GM19455 (cell line): ENCODE data around the gene HELZ.
"Not testable (repeated sequence)": the region's sequence is repeated elsewhere in the genome, so short reads cannot be mapped to it uniquely, and the experiment has no call there.

Experiments used
- ATAC-seq: cut with Tn5 transposase; IDR thresholded peaks from one replicate; pipeline ENCODE4 v1.9.1; 2021; ENCODE audit not compliant: unreplicated experiment

Gene HELZ

DNA sequence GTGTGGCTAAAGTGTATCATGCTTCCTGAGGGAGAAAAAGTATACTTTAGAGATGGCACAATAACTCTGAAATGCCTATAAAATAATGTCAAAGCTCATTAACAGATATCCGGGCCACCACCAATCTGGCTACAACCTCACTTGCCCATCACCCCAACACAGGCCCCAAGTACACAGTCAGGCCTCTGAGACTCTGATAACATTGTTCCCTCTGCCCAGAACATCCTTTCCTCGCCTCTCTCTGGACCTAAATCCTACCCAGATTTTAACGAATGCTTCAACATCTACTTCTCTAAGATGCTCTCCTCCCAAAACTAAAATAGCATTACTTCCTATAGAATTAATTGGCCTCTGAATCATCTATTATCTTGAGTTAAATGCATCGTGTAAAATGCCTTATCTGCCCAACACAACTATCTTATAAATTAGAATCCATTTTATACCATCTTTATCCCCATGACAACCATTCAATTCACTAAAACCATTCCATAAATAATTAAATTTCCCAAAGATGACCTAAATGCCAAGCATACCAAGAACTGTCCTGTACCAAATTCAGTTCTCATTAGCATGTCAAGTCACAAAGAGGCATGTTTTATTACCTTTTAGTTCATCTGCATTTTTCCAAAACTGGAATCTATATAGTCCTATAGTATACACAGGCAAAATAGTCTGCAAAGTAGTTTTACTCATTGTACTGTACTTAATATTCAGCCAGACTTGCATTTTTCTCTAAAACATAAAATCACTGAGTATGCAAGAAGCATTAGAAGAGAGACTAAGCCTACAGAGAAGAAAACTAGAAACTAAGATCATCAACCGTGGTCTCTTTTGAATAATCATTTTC is 15.7 kb downstream of the HELZ start:
- ATAC-seq, result no peak

DNA sequence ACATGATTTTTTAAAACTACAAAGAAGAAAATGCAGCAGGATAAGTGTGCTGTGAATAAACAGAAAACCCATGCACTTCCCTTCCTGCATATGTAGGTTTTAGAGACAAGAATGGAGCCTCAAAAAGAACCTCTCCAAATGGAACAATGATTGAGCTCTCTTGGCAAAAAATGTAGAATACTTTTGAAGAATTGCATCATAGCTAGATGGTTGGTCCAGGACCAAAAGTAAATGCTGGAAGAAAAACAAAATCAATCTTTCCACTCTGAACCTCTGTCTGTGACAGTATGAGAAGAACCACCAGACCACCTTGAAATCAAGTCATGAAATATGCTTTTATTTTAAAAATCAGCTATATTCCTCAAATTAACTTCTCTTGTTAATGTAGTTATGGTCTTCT is 17.5 kb downstream of the HELZ start:
- ATAC-seq, result no peak

DNA sequence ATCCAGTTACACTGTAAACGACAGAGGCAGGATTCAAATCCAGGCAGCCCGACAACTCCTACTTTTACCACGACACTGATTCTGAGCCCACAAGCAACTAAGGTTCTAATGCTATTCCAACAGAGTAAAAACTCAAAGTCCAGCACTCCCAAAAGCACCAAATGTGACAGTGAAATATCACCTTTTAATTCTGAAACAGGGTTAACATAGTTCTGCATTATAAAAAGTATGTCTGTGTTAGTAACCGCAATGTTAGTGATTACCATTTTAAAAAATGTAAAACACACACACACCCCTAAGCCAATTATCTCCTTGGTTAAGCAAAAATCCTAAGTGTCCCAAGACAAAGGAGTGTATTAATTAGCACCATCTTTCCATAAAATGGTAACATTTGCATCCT is 19.7 kb downstream of the HELZ start:
- ATAC-seq, result no peak

DNA sequence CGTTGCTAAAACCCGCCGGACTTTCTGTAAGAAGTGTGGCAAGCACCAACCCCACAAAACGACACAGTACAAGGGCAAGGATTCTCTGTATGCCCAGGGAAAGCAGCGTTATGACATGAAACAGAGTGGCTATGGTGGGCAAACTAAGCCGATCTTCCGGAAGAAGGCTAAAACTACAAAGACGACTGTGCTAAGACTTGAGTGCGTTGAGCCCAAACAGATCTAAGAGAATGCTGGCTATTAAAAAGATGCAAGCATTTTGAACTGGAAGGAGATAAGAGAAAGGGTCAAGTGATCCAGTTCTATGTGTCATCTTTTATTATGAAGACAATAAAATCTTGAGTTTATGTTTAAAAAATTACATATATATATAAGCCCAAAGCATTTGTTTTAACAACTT is 20.3 kb downstream of the HELZ start:
- no peak for ATAC-seq

DNA sequence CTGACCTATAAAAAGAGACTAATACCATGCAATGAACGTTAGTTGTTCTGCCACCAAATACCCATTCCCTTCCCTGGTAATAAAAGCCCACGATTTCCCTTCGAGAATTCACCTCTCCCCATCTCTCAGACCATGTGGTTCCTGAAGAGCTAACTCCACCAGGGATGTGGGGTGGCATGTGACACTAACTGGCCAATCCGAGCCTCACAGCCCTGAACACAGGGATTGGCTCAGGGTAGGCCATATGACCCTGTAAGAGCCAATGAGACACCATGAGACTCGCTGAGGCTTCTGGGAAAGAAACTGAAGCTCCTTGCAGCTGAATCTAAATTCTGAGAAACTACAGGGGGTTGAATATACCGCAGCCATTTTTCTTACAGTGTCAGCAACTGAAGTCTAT is 21.1 kb downstream of the HELZ start:
- no peak for ATAC-seq

DNA sequence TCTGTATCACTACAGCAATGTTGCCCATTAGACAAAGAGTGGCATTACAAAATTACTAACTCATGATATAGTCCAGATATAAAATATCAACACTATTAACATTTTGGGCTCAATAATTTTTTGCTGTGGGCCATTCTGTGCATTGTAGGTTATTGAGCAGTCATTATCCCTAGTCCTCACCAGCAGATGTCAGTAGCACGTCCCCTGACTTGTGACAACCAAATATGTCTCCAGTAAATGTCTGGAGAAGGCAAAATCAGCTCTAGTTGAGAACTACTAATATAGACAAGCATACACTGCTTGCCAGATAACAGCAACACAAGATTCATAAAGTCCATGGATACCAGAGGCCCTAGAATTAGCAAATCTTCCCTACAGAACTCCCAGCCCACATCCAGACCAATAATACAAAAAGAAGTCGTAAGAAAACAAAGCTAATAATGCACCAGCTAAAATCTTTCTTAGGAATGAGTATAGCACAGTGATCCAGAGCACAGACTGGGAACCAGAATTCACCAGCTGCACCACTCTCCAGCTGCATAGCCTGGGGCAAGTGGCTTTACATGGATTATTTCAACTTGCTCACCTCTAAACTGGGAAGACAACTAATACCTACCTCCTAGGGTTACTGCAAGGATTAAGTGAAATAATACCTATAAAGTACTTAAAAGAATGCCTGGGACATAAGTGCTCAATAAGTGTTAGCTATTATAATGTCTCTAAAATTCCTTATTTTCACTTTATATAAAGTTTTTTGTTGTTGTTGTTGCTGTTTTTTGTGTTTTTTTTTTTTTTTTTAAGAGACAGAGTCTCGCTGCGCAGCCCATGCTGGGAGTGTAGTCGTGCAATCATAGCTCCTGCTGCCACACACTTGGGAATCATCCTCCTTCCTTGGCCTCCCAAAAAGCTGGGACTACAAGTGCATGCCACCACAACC is 23.7 kb downstream of the HELZ start:
- no peak for ATAC-seq

DNA sequence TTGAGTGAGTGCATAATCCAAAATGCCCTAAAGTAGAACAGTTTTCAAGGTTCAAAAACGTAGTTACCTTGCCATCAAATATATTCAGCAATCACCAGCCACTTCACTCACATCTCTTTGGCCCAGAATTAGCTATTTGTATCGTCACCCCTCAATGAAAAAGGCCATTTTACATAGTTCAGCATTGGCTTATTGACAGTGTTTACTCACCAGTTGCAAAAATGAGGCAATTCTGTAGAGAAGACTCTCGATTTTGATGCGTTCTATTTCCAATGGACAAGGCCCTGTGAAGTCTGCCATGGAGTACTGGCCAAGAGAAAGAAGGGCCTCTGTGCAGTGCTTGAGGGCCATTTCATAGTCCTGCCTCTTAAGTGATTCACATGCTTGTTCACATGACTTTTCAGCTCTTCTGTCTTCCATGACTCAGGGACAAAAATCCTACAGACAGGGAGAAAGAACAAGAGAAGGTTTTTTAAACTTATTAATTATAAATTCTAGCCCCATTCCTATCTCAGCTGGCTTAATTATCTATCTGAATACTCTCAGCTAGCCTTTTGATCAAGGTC is 26.5 kb downstream of the HELZ start:
- ATAC-seq, result no peak

DNA sequence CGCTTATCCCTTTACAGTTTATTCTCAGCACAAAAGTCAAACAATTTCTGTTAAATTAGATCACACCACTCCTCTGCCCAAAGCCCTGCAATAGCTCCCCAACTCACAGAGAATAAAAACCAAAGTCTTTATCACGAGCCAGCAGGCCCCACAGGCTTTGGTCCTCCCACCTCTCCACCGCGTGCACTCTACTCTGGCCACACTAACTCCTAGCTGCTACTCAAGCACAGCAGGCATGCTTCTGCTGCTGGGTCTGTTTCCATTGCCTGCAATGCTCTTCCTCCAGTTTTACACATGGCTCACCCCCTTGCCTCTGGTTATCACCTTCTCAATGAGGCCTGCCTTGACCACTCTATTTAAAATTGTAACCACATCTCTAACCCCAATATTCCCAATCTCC is 27.6 kb downstream of the HELZ start:
- no peak for ATAC-seq

DNA sequence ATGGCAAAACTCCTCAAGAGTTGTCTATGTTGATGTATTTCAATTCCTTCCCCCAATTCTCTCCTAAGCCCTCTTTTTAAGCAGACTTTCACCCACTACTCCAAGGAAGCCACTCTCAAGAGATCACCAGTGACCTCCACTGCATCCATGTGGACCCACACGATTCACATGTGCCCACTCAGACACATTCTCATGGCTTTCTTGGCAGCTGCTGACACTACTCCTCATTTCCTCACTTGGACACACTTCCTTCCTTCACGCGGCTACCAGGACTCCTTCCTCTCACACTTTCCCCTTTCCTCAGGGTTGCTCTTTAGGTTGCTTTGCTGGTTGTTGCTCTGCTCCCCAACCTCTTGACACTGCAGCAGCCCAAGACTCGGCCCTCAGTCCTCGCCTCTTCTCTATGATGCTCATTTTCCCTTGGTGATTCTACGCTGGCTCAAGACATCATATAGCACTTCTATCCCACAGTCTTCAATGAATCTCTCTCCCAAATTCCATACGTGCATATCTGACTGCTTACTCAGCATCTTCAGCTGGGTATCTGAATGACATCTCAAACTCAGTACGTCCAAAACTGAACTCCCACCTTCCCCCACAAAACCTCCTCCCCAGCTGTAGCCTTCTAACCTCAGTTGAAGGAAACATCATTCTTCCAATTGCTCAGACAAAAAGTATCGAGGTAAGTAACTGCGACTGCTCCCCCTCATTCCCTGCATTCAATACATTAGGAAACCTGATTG is 28.2 kb downstream of the HELZ start:
- no peak for ATAC-seq

DNA sequence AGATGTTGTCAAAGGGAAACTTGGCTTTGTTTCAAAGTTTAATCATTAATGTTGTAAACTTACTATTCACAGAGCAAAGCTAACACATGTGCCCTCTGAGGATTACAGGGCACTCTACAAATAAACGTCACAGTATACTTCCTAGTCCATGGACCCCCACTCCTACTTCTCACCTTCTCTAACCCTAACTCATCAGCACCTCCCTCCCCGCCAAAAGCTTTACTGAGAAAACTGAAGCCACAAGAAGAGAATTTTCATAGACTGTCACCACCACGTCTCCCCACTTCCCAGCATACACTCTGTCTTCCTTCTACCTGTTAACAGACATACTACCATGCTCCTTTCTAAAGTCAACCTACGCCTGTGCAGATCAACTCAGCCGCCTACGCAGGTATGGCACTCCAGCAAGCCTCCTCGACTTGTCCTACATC is 29.0 kb downstream of the HELZ start:
- ATAC-seq, result no peak

DNA sequence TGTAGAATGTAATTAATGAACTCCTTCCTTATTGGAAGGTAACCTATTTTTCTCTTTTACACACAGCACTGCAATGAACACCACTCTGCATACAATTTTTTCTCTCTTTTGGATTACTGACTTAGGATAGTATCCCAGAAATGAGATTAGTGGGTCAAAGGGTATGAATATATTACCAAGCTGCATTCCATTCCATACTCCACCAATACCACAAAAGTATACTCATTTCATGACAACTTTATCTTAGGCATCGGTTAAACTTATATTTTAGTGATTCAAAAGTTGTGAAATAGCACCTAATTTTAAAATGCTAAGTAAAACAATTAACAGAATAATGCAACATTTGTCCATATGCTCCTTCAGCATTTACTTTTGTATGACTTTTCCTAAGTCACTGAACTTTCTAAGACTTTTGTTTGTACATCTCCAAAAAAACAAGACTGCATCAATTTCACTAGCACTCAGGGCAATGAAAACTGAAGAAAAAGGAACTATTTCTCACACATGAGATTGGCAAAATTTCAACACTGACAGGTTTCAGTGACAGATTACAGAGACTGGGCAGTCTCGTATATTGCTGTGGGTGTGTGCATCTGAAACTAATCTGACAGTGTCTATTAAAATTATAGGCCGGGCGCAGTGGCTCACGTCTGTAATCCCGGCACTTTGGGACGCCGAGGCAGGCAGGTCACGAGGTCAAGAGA is 32.1 kb downstream of the HELZ start:
- ATAC-seq, result no peak

DNA sequence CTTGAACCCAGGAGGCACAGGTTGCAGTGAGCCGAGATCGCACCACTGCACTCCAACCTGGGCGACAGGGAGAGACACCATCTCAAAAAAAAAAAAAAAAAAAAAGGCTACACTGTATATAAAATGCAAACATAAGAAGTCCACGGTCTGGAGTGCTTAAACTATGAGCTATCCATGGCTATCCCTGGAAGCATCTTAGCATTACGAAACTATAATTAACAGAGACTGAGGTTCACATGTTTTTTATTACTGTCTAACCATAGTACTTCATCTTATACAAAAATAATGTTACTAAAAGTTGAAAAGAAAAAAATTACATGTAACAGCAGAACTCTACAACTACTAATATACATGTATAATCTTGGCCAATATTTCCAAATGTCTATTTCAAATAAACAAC is 32.8 kb downstream of the HELZ start:
- ATAC-seq, result no peak

DNA sequence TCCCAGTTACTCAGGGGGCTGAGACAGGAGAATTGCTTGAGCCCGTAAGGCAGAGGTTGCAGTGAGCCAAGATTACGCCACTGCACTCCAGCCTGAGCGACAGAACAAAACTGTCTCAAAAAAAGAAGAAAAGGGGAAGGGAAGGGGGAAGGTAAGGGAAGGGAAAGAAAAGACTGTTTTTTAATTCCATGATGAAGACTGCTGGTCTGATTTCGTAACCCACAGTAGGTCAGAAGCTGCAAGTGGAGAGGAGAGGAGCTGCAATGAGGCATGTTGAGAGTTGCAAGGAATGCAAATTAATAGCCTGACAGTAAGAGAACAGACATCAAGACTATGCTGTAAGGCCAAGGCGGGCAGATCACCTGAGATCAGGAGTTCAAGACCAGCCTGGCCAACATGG is 33.3 kb downstream of the HELZ start:
- no peak for ATAC-seq

DNA sequence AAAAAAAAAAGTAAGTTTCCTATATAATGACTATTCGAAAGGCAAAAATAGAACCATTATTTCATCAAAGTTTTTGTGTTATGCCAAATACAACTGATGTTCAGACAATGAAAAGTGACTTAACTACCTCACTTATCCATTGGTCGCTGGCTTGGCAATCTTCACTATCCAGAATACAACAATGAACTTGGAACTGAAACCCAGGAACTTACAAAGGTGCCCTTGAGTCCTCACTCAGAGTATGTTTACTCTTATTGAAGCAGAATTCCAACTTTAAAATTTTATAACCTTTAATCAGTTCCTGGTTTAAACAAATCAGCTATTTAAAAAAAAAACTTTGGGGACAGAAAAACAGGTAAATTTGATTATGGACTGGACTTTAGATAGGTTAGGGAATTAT is 34.1 kb downstream of the HELZ start:
- no peak for ATAC-seq

DNA sequence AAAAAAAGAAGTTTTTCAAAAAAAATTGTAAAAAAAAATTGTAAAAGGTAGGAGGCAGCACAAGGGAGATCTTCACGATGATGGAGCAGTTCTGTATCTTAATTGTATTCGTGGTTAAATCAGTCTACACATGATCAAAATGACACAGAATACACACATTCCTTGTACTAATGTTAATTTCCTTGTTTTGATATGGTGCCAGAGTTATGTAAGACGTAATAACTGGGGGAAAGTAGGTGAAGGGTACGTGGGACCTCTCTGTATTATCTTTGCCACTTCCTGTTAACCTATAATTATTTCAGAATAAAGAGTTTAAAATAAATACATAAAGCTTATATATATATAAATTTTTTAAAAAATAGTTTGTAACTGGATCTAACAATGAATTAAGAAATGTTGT is 36.8 kb downstream of the HELZ start:
- no peak for ATAC-seq

DNA sequence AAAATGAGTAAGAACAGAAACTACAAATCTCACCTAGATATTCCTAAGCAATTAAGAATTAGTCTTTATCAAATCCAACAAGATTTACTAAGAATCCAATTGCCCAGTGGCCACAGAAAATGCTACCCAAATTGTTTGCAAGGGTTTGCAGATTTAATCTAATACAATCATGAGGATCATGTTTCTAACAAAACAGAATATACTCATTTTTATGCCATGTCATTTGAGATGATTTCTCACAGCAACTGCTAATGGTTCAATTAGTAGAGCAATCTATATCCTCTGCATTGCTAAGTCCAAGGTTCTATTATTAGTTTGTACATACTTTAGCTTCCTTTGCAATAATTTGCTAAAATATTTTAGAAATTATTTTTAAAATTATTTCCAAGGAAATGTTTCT is 41.2 kb downstream of the HELZ start:
- no peak for ATAC-seq

DNA sequence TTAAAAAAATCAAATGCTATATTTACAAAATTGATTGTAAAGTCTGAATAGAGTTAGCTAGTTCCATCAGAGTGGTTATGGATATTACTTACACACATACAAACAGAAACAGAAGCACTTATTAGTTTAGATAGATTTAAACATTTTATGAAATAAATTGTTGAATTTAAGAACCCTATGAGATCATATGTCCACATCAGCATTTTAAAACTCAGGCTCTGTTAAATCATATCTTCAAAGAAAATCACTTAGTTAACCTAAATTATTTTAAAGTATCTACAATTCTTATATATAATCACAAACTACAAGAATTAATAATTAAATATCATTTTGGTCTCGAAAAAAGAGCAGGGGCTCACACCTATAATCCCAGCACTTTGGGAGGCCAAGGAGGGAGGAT is 42.5 kb downstream of the HELZ start:
- ATAC-seq, result no peak

DNA sequence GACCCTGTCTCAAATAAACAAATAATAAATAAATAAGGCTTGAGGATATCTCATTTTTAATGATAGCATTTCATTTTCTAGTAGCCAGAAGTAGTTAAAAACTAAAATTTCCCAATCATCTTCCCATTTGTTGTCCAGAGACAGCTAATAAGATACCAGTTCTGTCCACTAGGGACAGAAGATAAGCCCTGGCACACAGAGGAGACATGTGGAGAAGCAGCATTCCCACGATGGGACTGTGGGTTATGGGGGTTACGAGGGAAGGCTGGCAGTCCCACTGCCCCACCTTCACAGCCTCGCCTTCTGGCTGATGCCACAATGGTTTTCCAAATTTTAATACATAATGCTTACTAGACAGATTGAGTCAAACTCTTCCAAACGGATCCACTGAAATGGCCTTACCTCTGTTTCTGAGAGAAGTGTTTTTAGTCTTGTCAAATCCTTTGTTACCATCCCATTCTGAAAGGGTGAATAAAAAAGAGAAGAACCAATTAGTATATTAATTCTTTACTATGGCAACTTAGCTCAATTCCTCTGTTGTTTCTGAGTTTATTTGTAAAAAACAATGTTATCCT is 44.2 kb downstream of the HELZ start:
- no peak for ATAC-seq

DNA sequence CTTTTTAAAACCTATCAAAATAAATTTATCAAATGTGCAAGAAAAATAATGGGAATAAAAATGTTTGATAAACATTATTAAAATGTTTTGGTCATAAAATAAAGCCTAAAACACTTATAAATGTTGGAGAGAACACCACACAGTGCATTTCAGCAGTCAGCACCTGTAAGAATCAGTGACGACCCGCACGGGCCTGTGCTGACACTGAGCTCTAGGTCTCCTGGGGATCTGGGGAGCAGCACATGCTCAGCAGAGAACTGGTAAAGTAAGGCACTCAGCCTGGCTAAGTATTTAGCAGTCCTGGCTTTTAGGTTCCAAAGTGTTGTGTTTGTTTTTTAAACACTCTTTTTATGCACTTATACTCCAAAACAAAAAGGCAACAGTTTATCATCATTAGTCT is 46.9 kb downstream of the HELZ start:
- no peak for ATAC-seq

DNA sequence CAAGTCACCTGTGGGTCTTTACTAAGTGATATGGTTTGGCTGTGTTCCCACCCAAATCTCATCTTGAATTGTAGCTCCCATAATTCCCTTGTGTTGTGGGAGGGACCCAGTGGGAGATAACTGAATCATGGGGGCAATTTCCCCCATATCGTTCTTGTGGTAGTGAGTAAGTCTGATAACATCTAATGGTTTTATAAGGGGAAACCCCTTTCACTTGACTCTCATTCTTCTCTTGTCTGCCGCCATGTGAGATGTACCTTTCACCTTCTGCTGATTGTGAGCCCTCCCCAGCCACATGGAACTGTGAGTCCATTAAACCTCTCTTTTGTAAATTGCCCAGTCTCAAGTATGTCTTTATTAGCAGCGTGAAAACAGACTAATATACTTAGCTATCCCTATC is 48.0 kb downstream of the HELZ start:
- ATAC-seq, result not testable (repeated sequence)
